A549 (cell line): ENCODE data around the gene IGSF5. TPM values are rescaled to one million over a fixed set of nuclear protein-coding genes. Genes with fewer than 3 reads are reported as not detected.

Experiments used
- ATAC-seq, 2 experiments: fragments of 200-7000 bp in 1 of 2; fragments of >200 bp in 1 of 2; cut with Nextera tagmentation in 1 of 2; cut with Tn5 transposase in 1 of 2; 3 replicates each; pipeline versions ENCODE4 v1.8.0 to v1.9.1; 2018 to 2020; ENCODE audit warnings: mild to moderate bottlenecking in 1 of 2, moderate library complexity in 1 of 2
- CTCF ChIA-PET: fragments of 300-600 bp; sonication (Branson Sonifier 250); formaldehyde crosslinking; extraction: SDS; loops from one replicate; lab custom pipeline; 2021; ENCODE audit warnings: antibody characterized with exemption, inconsistent platforms; lab: Yijun Ruan, JAX
- POLR2A ChIA-PET: fragments of 350-600 bp; formaldehyde crosslinking; extraction: SDS; loops from one replicate; lab custom pipeline; 2021; ENCODE audit warnings: antibody characterized with exemption, inconsistent platforms; lab: Yijun Ruan, JAX
- DNase-seq, 2 experiments: peaks; one replicate each; pipeline versions ENCODE4 v3.0.0 to v3.0.0-alpha.2; 2011 to 2016; ENCODE audit warnings: low read depth in 1 of 2, low spot score in 1 of 2
- FAIRE-seq: peaks from 2 replicates; lab custom pipeline; 2011; peaks lifted over from hg19 to GRCh38; lab: Jason Lieb, UNC
- H3K27ac ChIP-seq, 2 experiments: fragments of >200 bp; sonication (Bioruptor Twin); formaldehyde crosslinking; 3 replicates each; pipeline ENCODE4 v1.5.1; 2016 to 2017
- H3K4me1 ChIP-seq: fragments of >200 bp; sonication (Bioruptor Twin); formaldehyde crosslinking; 3 replicates; pipeline ENCODE4 v1.6.1; 2016
- H3K4me2 ChIP-seq: fragments of >200 bp; sonication (Bioruptor Twin); formaldehyde crosslinking; 3 replicates; pipeline ENCODE4 v1.6.1; 2016
- H3K4me3 ChIP-seq: fragments of >200 bp; sonication (Bioruptor Twin); formaldehyde crosslinking; 3 replicates; pipeline ENCODE4 v1.5.1; 2016
- H3K9me3 ChIP-seq: fragments of >200 bp; sonication (Bioruptor Twin); formaldehyde crosslinking; 3 replicates; pipeline ENCODE4 v1.6.1; 2016
- BHLHE40 ChIP-seq: IDR thresholded peaks from 2 replicates; pipeline ENCODE4 v1.6.1; 2012; ENCODE audit warnings: low read depth, low read length, inconsistent platforms
- CBX8 ChIP-seq: fragments of 200-600 bp; sonication (generic); IDR thresholded peaks from 2 replicates; pipeline ENCODE4 v1.6.1; 2016
- E2F6 ChIP-seq: IDR thresholded peaks from 2 replicates; pipeline ENCODE4 v1.6.1; 2012; ENCODE audit warnings: low read depth, borderline replicate concordance
- EP300 ChIP-seq, 2 experiments: fragments of >200 bp; sonication (Bioruptor Twin); formaldehyde crosslinking; IDR thresholded peaks; 2 replicates in 1 of 2; 3 replicates in 1 of 2; pipeline ENCODE4 v1.6.1; 2016 to 2017
- ESRRA ChIP-seq: fragments of 150-350 bp; IDR thresholded peaks from 2 replicates; pipeline ENCODE4 v1.6.1; 2014; ENCODE audit warnings: mild to moderate bottlenecking, low read length, borderline replicate concordance
- FOSB ChIP-seq: fragments of 250-450 bp; sonication (Bioruptor Pico); IDR thresholded peaks from 2 replicates; pipeline ENCODE4 v1.5.0; 2020; ENCODE audit warnings: mild to moderate bottlenecking, moderate library complexity
- FOSL2 ChIP-seq, 2 experiments: fragments of 450-650 bp in 1 of 2; fragments of >200 bp in 1 of 2; sonication (Bioruptor Twin) in 1 of 2; formaldehyde crosslinking; IDR thresholded peaks; 2 replicates each; pipeline versions ENCODE4 v1.5.0 to v1.6.1; 2016 to 2020; ENCODE audit warnings: mild to moderate bottlenecking in 1 of 2, moderate library complexity in 1 of 2
- FOXS1 ChIP-seq: fragments of 250-450 bp; sonication (Bioruptor Pico); IDR thresholded peaks from 2 replicates; pipeline ENCODE4 v1.5.0; 2020; ENCODE audit warnings: mild to moderate bottlenecking, moderate library complexity
- GATA3 ChIP-seq: IDR thresholded peaks from 2 replicates; pipeline ENCODE4 v1.6.1; 2012; ENCODE audit warnings: borderline replicate concordance
- HES2 ChIP-seq: fragments of >200 bp; sonication (Bioruptor Twin); formaldehyde crosslinking; IDR thresholded peaks from 2 replicates; pipeline ENCODE4 v1.6.1; 2016
- HMGXB4 ChIP-seq: fragments of 250-450 bp; sonication (Bioruptor Pico); IDR thresholded peaks from 2 replicates; pipeline ENCODE4 v1.5.0; 2021; ENCODE audit warnings: mild to moderate bottlenecking, moderate library complexity, borderline replicate concordance
- JUN ChIP-seq, 2 experiments: fragments of >200 bp; sonication (Bioruptor Twin); formaldehyde crosslinking; IDR thresholded peaks; 2 replicates in 1 of 2; 3 replicates in 1 of 2; pipeline ENCODE4 v1.6.1; 2016 to 2017
- KDM5A ChIP-seq: fragments of 200-600 bp; sonication (generic); IDR thresholded peaks from 2 replicates; pipeline ENCODE4 v1.6.1; 2016; ENCODE audit warnings: antibody characterized with exemption, mild to moderate bottlenecking
- MAFK ChIP-seq: fragments of 450-650 bp; IDR thresholded peaks from 2 replicates; pipeline ENCODE4 v1.6.1; 2014; ENCODE audit not compliant: partially characterized antibody
- NR3C1 ChIP-seq: fragments of >200 bp; sonication (Bioruptor Twin); formaldehyde crosslinking; IDR thresholded peaks from 3 replicates; pipeline ENCODE4 v1.6.1; 2017
- POLR2A ChIP-seq: IDR thresholded peaks from 2 replicates; pipeline ENCODE4 v1.6.1; 2012; ENCODE audit warnings: mild to moderate bottlenecking, low read length
- RARB ChIP-seq: fragments of 250-450 bp; sonication (Bioruptor Pico); IDR thresholded peaks from 2 replicates; pipeline ENCODE4 v1.8.0; 2021; ENCODE audit warnings: mild to moderate bottlenecking, moderate library complexity
- RCOR1 ChIP-seq: fragments of 150-350 bp; IDR thresholded peaks from 2 replicates; pipeline ENCODE4 v1.6.1; 2014; ENCODE audit warnings: antibody characterized with exemption, low read length, low read depth
- SMC3 ChIP-seq: fragments of >200 bp; sonication (Bioruptor Twin); formaldehyde crosslinking; IDR thresholded peaks from 3 replicates; pipeline ENCODE4 v1.6.1; 2018; ENCODE audit warnings: inconsistent platforms
- TP53 ChIP-seq: fragments of 250-450 bp; sonication (Bioruptor Pico); IDR thresholded peaks from 2 replicates; pipeline ENCODE4 v1.5.0; 2021; ENCODE audit warnings: mild to moderate bottlenecking, moderate library complexity
- ZFP36 ChIP-seq: fragments of 450-650 bp; IDR thresholded peaks from 2 replicates; pipeline ENCODE4 v1.6.1; 2014; ENCODE audit warnings: borderline replicate concordance; ENCODE audit not compliant: partially characterized antibody
- ZNF302 ChIP-seq: fragments of 250-450 bp; sonication (Bioruptor Pico); IDR thresholded peaks from 2 replicates; pipeline ENCODE4 v1.9.0; 2021; ENCODE audit warnings: inconsistent platforms, mild to moderate bottlenecking, moderate library complexity
- WGBS: methylation state at CpG from one replicate; pipeline ENCODE4 v1.1.6; 2017; ENCODE audit errors: missing lambda C conversion rate; 5-methylcytosine and 5-hydroxymethylcytosine counted together
- polyA plus RNA-seq, 4 experiments: library from polyadenylated mRNA; depleted of rRNA in 3 of 4; stranded (reverse); fragments of >200 nt; fragmentation: RNase III in 1 of 4; extraction: RNeasy Plus Mini Kit Qiagen cat#74134 plus additional on column Dnase treatment in 1 of 4; gene quantifications; 2 replicates in 3 of 4; 3 replicates in 1 of 4; pipeline ENCODE4 v1.2.3, GENCODE V29; 2011 to 2017
- TF ChIP-seq, protein P1 (sequence below): fragments of 450-650 bp; IDR thresholded peaks from 2 replicates; pipeline ENCODE4 v1.6.1; 2014; ENCODE audit warnings: antibody characterized with exemption
- TF ChIP-seq, protein P2 (sequence below): IDR thresholded peaks from 2 replicates; pipeline ENCODE4 v1.6.1; 2012
- TF ChIP-seq, protein P3 (sequence below): fragments of >200 bp; sonication (Bioruptor Twin); formaldehyde crosslinking; IDR thresholded peaks from 3 replicates; pipeline ENCODE4 v1.6.1; 2016

Gene IGSF5
- polyA plus RNA-seq, 2 of the 4 experiments (the other 2 are of a cell fraction), result not detected

DNA sequence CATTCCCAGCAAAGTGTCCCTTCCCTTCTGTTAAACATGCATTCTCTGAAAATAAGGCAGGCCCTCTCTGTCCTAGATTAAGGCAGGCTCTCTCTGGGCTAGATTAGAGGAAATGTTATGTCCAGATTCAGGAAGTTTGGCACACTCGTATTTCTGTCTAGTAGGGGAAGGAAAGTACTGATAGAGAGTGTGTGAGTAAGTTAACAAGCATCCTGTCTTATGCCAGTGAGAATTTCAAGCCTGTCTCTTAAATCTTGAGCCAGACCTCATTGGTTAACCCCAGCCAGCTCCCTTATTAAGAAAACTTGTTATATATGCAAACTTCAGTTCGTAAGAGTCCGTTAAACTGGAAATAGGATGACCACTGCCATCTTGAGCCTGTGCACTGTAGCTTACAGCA, 31.6 kb downstream of the IGSF5 start:
- H3K4me3 ChIP-seq, result no peak overlapping the region
- ATAC-seq, result no peak
- no peak overlapping the region for H3K4me2 ChIP-seq
- H3K4me1 ChIP-seq, result no peaks in the 10 kb centered on the region
- POLR2A ChIA-PET, result no interaction called here
- no peak for FAIRE-seq
- TF ChIP-seq FOSB (CRISPR knock-in tag), result no peak
- TF ChIP-seq SMC3, result no peak
- no peak for TF ChIP-seq RARB (CRISPR knock-in tag)
- TF ChIP-seq FOSL2 (IDR thresholded peaks at IDR 0.05), result no peak
- no peak for TF ChIP-seq FOSL2 (CRISPR knock-in tag; IDR thresholded peaks at IDR 0.05)
- TF ChIP-seq, protein P1, sequence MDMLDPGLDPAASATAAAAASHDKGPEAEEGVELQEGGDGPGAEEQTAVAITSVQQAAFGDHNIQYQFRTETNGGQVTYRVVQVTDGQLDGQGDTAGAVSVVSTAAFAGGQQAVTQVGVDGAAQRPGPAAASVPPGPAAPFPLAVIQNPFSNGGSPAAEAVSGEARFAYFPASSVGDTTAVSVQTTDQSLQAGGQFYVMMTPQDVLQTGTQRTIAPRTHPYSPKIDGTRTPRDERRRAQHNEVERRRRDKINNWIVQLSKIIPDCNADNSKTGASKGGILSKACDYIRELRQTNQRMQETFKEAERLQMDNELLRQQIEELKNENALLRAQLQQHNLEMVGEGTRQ, result no peak
- TF ChIP-seq KDM5A, result no peak
- TF ChIP-seq ESRRA, result no peak
- TF ChIP-seq FOXS1 (CRISPR knock-in tag), result no peak
- no peak for TF ChIP-seq EP300 (IDR thresholded peaks at IDR 0.05)
- TF ChIP-seq, protein P2, sequence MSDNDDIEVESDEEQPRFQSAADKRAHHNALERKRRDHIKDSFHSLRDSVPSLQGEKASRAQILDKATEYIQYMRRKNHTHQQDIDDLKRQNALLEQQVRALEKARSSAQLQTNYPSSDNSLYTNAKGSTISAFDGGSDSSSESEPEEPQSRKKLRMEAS, result no peak
- TF ChIP-seq JUN (IDR thresholded peaks at IDR 0.05), result no peak
- TF ChIP-seq BHLHE40, result no peak
- TF ChIP-seq, protein P3, sequence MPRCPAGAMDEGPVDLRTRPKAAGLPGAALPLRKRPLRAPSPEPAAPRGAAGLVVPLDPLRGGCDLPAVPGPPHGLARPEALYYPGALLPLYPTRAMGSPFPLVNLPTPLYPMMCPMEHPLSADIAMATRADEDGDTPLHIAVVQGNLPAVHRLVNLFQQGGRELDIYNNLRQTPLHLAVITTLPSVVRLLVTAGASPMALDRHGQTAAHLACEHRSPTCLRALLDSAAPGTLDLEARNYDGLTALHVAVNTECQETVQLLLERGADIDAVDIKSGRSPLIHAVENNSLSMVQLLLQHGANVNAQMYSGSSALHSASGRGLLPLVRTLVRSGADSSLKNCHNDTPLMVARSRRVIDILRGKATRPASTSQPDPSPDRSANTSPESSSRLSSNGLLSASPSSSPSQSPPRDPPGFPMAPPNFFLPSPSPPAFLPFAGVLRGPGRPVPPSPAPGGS, result no peak
- no peak for TF ChIP-seq ZNF302 (CRISPR knock-in tag)
- CTCF ChIA-PET, result no interaction called here
- no peak for DNase-seq
- no peak overlapping the region for H3K27ac ChIP-seq
- no peaks in the 10 kb centered on the region for H3K9me3 ChIP-seq
- WGBS, result 4% methylated on average over 3 of the region's 3 CpGs

DNA sequence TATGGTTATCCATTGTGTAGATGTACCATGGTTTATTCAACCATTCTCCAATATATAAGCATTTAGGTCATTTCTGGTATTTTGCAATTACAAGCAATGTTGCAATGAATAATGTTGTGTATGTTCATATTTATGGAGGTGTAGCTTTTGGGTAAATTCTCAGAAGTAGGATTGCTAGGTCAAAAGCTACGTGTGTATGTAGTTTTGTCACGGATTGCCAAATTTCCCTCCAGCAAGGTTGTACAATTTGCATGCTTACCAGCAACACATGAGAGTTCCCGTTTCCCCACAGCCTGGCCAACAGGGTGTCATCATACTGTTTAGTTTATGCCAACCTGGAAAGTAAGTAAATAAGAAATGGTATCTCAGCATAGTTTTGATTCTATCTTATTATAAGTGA, 36.3 kb downstream of the IGSF5 start:
- H3K27ac ChIP-seq, result no peak overlapping the region
- TF ChIP-seq NR3C1 (no peak), GATA3 (no peak), EP300 (IDR thresholded peaks at IDR 0.05) (no peak), MAFK (no peak), ESRRA (no peak), ZFP36 (no peak), SMC3 (no peak), KDM5A (no peak), HES2 (no peak), E2F6 (no peak), RARB (CRISPR knock-in tag) (no peak), FOXS1 (CRISPR knock-in tag) (no peak), HMGXB4 (CRISPR knock-in tag) (no peak), ZNF302 (CRISPR knock-in tag) (no peak), CBX8 (no peak), RCOR1 (no peak), TP53 (CRISPR knock-in tag) (no peak), POLR2A (no peak)
- TF ChIP-seq, protein P2, result no peak
- TF ChIP-seq, protein P1, result no peak
- CTCF ChIA-PET, result no interaction called here
- FAIRE-seq, result no peak
- POLR2A ChIA-PET, result no interaction called here
- 4% methylated on average over 3 of the region's 3 CpGs for WGBS
- no peak for DNase-seq
- no peaks in the 10 kb centered on the region for H3K4me1 ChIP-seq
- H3K9me3 ChIP-seq, result no peaks in the 10 kb centered on the region
- no peak overlapping the region for H3K4me3 ChIP-seq
- ATAC-seq, result no peak
- no peak overlapping the region for H3K4me2 ChIP-seq
